ENCODE measurements around the gene KCND2.
"Not testable (repeated sequence)": the region's sequence is repeated elsewhere in the genome, so short reads cannot be mapped to it uniquely, and the experiment has no call there.

Gene KCND2

DNA sequence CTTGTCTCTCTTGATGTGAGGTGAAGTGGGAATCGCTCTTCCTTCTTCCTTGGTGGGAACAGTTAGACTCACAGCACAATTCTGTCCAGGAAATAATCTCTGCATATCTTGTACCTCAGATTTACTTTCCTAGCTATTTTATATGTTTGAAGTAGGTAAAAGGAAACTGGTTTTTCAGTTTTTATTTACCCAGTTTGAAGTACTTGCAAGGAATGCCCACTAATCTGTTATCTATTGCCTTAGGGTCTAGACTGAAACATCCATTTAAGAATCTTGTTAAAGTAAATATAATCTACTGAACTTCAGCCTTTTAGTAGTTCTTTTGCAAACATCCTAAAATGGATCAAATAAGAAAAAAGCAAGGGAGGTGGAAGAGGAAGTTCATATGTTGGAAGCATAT is 229.8 kb downstream of the KCND2 start:
- DNase-seq: no peak

- DNase-seq: peak; percentile 80
Observed at GRCh38 chr7:120504386-120504785, 231.4 kb downstream of the KCND2 start.

DNA sequence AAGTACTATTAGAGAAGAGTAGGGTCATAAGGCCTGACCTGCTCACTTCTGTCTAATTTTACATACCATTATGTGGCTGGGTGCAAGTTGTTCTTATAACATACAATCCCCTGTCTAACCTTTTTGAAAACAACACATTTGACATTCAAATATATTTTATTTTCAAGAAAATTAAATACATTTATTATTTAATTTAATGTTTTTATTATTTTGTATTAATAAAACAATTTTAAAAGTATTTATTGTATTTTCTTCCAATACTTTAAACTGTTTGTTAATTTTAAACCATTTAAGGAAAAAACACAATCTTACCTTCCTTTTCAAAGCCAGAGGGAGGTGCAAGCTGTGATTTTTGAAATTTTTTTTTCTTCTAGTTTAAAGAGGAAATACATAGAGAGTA is 232.8 kb downstream of the KCND2 start:
- no peak for DNase-seq

GRCh38 chr7:120512701-120513100 is 239.7 kb downstream of the KCND2 start:
- DNase-seq: no peak

DNA sequence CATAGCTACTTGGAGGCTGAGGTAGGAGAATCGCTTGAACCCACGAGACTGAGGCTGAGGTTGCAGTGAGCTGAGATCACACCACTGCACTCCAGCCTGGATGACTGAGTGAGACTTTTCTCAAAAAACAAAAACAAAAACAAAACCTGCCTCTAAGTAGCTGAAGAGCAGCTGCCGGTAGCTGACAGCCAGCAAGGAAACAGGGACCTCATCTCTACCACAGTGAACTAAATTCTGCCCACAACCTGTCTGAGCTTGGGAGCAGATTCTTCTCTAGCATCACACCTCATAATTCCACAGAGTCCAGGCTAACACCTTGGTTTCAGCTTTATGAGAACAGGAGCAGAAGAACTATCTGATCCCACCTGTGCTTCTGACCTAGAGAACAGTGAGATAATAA is 246.2 kb downstream of the KCND2 start:
- DNase-seq: no peak

DNA sequence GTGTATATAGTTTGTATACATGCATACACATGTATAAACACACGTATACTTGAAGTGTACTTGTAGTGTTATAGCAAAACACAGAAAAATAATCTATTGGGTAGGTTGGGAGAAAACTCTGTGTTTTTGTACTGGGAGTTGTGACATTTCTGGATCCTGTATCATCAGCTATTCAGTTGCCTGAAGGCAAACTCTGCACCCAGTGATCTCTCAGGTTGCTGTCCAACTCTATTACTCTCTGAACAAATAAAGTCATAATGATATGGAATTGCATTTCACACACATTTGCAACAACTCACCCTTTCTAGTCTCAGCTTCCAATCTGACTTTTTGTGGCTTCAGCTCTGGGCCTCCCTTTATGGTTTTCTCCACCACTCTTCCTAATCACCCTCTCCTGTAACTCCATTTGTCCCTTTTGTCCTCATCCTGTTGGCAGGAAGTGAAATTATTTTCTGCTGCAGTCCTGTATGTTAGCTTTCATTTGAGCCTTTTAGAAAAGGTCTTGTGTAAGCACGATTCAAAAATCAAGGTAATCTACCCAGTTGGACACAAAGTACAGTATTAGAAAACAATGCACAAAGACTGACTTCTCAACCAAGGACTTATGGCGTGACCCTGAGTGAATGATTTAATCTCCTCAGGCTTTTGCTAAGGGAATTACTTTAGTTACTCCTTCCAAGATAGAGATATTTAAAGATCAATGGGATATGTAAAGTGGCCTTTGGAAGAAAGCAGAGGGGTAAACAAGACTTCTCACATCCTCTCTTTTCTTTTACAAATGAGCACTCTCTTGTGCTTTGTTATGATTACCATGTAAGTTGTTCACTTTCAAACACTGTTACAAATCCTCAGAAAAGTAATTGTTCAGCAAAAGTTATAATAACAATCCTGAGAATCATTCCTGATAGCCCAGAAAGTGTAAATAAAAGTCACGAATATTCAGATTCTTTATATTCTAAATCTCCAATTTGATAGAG is 249.1 kb downstream of the KCND2 start:
- no peak for DNase-seq

DNA sequence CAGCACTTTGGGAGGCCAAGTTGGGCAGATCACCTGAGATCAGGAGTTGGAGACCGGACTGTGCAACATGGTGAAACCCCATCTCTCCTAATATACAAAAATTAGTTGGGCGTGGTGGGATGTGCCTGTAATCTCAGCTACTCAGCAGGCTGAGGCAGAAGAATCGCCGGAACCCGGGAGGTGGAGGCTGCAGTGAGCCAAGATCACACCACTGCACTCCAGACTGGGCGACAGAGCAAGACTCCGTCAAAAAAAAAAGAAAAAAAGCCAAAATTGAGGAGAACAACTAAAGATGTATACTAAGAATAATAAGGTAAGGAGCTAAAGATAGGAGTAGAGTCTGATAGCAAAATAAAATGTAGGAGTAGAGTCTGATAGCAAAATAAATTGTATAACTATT is 251.0 kb downstream of the KCND2 start:
- no peak for DNase-seq

GRCh38 chr7:120526902-120527509 is 254.0 kb downstream of the KCND2 start:
- no peak for DNase-seq

- DNase-seq: no peak
Observed at GRCh38 chr7:120529736-120530135, 256.8 kb downstream of the KCND2 start.

DNA sequence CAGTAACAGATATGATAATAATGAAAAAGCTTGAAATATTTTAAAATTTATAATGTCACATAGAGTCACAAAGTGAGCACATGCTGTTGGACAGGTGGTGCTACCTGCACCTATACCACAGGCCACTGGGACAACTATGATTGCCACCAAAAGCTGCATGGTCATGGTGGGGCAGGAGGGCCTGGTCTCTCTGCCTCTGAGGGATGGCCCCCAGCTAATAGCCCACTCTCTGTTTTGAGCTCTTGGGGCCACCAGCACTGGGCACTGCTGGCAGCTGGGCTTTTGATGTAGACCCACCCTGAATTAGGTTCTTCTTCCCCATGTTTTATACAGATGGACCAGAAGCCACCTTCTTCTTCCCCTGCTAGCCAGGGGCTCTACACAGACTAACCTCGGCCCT is 265.4 kb downstream of the KCND2 start:
- DNase-seq: no peak

DNA sequence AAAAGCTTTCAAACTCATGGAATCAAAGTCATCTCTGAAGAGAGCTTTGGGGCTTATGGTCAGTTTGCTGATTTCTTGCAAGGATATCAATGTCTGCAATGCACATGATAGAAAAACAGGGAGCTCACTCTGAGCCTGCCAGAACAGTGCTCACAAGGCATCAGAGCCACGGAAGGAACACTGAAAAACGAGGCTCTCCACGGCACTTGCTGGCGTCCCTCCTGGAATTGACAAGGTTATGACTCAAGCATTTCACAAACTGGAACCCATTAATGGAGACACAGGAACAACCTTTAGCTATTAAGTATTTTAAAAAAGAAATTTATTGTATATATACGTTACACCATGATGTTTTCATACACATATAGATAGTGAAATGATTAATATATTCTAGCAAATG is 266.3 kb downstream of the KCND2 start:
- no peak for DNase-seq

DNA sequence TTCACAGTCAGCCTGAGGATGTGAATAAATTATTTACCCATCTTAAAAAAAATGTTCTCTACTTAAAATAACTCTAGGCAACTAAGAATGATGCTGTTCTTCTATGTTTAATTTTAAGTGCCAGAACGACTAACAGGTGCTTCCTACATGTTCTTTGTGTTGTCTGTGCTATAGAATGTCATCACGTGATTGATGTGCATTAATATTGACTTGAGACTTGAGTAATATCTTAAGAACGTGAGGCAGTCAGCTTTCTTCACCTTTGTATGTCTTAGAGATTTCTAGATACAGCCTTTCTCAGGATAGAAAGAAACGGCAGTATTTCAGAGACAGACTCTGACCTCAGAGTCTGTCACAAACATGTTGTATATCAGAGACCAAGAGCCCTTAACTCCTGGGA is 274.6 kb downstream of the KCND2 start:
- DNase-seq: no peak

DNA sequence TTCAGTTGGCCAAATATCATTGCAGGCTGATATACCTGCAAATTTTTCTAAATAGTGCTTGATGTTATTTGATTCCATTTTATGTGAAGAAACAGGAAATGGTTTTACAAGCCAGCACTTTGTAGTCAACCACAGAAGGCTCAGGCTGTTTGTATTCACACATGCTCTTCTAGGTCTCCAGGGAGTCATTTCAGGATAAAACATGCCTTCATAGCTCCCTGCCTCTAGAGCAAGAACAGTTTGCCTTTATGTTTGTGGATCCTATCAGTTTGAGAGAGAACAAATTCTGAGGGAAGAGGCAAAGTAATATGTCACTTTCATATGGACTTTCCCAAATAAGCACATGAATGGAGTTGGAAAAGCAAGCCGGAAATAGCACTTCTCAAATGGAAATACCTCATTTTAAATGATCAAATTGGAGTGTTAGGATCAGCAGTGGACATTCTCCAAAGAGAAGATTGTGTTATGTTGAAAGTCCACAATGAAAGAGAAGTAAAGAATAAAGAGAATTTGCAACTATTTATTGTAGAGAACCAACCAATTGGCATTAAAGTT is 277.6 kb downstream of the KCND2 start:
- DNase-seq: no peak

- DNase-seq: no peak
Observed at GRCh38 chr7:120553491-120553890, 280.5 kb downstream of the KCND2 start.

DNA sequence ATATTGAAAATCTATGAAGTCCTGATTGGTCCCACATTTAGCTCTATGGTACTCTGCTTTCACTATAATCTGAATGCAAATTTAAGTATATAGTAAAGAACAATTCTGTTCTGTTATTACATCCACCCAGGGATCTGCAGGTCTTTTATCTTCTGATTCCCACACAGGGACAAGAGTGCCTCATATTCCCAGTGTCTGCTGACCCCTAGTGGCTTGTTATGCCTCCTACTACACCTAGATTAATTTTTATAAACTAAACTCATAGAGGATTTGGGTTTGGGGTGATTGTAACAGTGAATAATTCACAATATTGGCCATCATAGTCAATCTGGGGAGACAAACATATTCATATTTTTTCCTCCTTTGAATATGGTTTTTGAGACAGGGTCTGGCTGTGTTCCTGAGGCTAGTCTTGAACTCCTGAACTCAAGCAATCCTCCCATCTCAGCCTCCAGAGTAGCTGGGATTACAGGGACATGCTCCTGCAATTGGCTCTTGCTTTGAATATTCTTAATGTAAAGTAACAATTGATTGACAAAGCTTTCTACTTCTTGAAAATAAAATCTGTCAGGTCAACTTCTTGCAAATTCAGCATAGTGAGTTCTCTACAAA is 282.1 kb downstream of the KCND2 start:
- peak; percentile 56 for DNase-seq

- DNase-seq: no peak
Observed at GRCh38 chr7:120564145-120564544, 291.2 kb downstream of the KCND2 start.

- no peak for DNase-seq
Observed at GRCh38 chr7:120567204-120567603, 294.2 kb downstream of the KCND2 start.

GRCh38 chr7:120578657-120579056 is 305.7 kb downstream of the KCND2 start:
- DNase-seq: not testable (repeated sequence)

- no peak for DNase-seq
Observed at GRCh38 chr7:120582916-120583315, 309.9 kb downstream of the KCND2 start.

DNA sequence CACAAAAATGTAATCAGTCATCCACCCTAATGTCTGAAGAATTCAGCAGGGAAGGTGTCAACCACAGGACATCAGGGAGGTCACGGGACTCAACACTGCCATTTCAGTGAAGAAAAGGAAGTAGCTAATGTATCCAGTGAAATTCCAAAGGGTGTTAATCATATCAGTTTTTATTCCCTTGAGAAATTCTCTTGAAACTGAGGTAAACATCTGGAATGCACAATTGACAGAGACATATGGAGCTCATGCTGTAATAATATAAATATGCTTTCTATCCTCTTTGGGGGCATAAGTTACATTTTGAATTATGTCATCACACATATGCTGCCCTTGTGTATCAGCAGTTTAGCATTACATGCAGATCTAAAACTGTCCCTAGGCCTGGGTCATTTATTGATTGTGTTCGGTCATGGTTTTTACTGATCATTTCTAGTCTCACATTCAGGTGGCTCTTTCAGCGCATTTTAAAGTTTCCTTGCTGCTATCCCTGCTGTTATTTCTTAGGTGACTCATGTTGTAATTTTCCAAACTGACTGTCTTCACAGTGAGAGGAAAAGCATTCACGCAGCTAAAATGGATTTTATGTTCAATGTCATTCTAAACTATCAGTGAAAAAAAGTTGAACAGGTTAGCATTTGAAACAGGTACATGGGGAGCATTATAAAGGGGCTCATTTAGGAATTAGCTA is 311.1 kb downstream of the KCND2 start:
- DNase-seq: no peak

DNA sequence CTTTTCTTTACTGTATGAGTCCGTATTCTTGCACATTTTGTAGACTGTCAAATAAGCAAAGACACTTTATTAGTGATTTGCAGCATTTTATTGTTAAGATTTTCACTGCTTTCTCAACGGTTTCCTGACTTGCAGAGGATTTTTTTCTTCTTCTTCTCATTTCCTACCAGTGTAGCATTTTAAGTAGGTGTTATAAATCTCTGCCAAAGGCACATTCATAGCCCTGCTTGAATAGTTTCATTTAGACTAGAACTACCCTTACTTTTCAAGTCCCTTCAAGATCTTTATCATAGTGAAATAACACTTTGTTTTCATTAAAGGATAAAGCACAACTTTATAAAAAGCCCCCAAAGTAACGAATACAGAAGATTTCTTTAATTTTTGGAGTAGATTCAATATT is 313.6 kb downstream of the KCND2 start:
- DNase-seq: no peak

DNA sequence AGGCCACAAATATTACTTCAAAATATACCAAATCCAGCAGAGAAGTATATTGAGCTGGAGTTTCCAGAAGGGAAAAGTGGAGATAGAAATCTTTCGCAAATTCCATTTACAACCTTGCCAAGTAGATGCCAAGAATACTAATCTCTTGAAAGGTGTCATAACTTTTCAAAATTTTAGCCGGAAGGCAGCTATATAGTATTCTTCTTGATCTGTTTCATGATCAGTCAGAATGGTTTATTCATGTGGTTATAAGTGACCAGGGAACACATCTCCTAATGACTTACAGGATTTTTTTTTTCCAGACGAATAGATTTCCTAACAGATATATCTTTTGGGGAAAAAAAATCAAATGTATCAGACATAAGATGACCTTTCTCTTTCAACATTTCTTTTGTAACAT is 314.3 kb downstream of the KCND2 start:
- DNase-seq: no peak

GRCh38 chr7:120588416-120588815 is 315.4 kb downstream of the KCND2 start:
- DNase-seq: no peak

Measured in COR-L47 (cell line).